Activated CD8-positive, alpha-beta memory T cell treated with anti-CD3 and anti-CD28 coated beads, Interleukin-2, amount 50 U/mL, for 24 hours (primary cell): ENCODE data around the gene MEGF10.

Experiments used
- DNase-seq: peaks from one replicate; pipeline ENCODE4 v3.0.0-alpha.2; 2020; ENCODE audit errors: extremely low read depth

The MEGF10 gene

DNA sequence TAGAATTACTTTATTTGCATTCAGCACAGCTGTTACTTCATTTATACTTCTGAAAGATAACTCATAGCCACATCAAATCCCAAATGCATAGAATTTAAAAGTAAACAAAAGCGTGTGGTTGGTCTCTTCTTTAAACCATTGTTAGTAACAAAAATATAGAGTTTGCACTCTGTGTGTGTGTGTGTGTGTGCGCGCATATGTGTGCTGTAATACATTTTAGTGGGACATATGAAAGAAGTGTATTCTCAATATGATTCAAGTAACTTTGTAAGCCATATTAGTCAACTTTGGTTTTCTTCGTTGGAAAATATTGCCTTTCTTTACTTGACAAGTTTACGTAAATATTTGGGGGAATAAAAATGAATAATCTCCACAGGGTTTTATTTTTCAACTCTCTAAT, 120.8 kb downstream of the MEGF10 start:
- no peak for DNase-seq

DNA sequence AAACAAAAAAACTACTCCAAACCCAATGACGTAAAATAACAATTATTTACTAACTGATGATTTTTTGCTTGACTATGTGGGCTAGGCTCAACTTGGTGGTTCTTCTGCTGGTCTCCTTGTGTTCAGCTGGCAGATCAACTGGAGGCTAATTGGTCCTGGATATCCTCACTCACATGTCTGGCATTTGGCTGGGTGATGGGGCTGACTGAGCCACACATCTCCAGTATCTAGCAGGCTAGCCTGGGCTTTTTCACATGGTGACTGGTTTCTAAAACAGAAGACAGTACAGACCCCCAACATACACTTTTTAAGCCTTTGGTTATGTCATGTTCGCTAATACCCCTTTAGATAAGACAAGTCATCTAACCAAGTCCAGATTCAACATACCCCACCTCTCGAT, 122.1 kb downstream of the MEGF10 start:
- DNase-seq, result no peak

DNA sequence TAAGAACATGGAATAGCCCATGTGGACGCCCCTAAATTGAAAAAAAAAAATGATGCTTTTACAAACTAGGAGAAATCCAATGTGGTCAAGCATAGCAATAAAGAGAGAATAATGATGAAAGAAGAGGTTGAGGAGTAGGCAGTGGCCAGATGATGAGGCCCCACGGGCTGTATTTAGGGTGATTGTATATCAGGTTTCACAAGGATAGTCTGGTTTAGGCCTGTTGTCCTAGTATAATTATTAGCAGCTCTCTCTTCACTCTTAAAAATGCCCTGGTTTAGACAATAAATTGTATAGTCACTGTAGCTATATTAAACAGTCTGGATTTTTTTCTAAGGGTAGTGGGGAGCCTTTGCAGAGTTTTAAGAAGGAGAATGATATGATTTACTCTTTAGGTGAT, 124.4 kb downstream of the MEGF10 start:
- DNase-seq, result no peak

DNA sequence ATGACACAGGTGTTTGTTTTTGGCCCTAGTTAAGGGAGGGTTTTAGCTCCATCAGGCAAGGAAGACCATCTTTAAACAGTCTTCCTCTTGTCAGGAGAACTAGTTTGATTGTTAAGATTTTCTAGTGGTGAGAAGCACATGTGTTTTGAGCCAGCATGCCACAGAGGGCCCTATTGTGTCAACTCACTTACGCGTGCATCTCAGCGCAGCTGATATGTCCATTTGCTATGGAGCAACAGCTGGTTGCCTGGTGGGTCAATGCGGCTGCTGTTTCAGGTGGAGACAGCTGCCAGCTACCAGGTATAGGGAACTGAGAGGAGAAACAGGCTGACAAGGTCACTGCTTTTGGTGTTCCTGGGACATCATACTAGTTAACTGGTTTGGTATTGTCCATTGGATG, 126.3 kb downstream of the MEGF10 start:
- DNase-seq, result no peak

DNA sequence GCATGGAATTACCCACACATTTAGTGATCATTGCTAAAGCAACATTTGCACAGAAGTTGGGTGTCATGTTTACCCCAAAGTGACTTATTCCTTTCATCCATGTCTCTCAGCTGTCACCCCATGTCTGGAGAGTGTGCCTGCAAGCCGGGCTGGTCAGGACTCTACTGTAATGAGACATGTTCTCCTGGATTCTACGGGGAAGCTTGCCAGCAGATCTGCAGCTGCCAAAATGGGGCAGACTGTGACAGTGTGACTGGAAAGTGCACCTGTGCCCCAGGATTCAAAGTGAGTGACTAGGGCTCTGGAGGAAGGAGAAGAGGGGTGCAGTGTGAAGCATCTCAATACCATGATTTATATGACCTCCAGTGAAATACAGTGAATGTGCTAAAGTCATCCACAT, 126.9 kb downstream of the MEGF10 start:
- no peak for DNase-seq

DNA sequence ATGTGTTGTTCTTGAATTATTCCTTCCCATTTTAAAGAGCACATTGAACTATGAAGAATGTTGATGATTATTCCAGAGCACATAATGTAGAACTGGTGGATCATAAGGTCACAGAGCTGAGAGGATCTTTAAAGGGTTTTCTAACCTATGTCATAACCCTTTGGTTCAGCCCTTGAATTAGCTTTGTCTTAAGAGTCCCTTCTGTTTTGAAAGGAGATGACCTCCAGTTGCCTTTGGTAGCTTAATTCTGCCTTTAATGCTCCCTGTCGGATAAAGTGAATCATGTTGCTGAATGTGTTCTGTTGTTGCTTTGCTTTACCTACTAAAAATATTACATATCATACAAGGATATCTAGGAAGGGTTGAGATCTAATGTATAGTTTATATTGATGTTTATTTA, 127.8 kb downstream of the MEGF10 start:
- no peak for DNase-seq

DNA sequence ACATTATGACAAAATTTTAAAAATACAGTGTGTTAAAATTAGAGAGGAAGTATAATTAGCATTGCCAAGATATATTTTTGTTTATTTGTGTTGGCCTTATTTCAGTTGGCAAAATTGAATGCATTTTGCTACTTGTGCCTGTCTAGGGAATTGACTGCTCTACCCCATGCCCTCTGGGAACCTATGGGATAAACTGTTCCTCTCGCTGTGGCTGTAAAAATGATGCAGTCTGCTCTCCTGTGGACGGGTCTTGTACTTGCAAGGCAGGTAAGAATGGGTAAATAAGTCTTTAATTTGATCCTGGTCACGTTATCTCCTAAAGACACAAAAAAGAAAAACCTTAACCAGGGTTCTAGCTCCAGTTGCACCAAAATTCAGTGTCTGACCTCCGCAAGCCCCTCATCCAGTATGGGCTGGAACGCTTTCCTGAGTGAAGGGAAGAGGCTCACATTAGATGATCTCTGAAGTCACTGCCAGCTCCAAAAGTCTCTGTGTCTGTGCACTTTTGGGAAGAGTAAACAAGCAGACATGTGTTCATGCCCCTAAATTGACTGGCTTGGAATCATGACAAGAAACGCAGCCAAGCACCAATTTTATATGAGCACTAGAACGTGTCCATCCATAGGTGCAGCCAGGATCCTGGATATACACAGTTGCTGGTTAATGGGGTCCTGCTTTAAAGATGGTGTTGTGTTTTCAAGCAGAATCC, 128.5 kb downstream of the MEGF10 start:
- no peak for DNase-seq

DNA sequence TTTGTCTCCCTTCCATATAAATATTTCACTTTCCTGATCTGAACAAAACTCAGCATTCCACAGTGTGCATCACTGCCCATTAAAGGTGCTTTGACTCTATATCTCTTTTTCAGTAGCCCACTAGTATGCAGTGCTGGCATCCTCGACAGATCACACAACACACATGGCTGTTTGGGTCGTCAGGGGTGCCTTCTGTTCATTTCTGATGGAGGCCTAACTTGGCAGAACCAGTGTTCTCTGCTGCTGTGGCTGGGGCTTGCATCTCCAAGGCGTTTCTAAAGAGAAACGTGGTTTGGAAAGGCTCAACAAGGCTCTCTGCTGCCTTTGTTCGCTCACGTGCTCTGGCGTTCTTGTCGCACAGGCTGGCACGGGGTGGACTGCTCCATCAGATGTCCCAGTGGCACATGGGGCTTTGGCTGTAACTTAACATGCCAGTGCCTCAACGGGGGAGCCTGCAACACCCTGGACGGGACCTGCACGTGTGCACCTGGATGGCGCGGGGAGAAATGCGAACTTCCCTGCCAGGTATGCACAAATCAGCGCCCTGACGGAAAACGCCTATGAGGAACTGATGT, 129.2 kb downstream of the MEGF10 start:
- no peak for DNase-seq

DNA sequence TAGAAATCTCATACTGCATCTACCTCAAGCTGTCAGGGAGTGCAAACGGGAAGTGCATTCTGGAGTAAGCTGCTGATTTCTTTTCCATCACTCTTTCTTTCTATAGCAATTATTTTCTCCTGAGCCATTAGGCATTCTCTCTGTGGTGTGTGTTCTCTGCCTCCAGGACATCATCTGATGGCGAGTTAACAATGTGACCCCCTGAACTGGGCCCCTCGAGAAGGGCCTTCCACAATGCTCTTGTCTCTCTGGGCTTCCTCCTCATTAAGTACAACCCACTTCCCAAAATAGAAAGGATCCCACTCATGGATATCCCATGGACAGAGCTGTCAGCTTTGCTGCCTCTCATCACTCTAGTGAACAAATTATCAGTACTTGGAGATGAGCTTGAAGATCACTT, 130.2 kb downstream of the MEGF10 start:
- DNase-seq, result no peak

DNA sequence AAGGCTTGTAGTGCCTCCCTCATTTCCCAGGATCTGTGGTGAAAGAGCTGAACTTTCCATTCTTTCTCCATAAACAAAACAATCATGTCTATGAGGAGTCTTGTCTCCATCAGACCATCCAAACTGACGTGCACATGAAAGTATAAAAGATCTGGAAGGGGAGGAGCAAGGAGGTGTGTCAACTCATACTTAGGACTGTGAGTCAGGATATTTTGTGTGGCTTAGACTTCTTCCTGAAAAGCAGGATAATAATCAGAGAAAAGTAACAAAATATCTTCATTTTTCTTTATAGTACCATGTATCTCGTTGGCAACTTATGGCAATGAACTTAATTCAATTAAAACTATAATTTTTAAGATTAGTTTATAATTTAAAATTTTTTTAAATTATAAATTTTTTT, 130.9 kb downstream of the MEGF10 start:
- no peak for DNase-seq

DNA sequence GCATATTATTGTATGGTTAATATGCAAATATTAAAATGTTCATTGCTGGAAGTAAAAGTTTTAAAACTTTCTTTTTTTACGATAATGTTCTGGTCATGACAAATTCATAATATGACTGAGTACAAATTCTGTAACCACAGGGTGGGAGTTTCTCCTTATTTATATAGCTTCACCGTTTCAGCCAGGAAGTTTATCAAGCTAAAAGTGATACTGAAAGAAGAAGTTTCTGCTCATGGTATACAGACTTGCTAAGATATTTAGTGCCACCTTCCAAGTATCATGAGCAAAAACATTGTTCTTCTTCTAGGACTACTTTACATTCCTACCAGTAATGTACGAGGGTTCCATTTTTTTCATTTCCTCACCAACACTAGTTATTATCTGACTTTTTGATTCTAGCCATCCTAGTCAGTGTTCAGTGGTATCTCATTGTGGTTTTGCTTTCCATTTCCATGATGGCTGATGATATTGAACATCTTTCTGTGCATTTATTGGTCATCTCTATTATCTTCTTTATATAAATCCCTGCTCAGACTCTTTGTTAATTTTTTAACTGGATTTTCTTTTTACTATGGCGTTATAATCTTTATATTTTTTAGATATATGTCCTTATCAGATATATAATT, 132.7 kb downstream of the MEGF10 start:
- no peak for DNase-seq

DNA sequence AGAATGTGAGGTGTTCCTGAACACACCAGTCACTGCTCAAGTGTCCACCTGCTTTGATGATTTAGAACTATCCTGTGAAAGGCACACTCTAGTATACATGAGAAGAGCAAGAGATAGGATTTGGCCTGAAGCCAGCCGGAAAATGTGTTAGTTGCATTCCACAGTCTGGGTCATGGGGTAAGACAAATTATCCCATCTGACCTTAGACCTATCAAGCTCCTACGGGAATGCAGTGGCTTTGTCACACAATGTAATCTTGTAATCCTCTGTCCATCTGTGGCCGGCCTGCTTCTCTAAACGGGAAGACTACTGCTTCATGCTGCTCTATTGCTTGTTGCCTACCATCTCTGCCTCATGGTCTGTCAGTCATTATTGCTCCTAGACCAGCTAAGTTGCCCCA, 134.4 kb downstream of the MEGF10 start:
- no peak for DNase-seq

DNA sequence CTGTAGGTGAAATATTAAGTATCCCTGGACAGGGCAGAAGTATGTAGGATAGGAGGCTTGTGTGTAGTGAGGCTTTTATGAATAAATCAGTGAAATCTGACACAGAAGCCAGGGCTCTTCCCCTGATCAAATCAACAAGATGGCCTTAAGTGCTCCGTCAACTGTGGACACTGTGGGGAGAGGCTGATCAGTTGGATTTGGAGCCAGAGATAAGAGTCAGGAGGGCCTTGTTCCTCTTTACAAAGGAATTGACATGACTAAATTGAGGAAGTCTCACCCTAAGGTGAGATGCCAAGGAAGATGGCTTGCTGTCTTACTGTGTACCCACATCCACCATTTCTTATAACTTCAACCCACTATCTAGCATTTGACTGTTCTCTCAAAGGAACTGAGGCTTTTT, 135.3 kb downstream of the MEGF10 start:
- no peak for DNase-seq

DNA sequence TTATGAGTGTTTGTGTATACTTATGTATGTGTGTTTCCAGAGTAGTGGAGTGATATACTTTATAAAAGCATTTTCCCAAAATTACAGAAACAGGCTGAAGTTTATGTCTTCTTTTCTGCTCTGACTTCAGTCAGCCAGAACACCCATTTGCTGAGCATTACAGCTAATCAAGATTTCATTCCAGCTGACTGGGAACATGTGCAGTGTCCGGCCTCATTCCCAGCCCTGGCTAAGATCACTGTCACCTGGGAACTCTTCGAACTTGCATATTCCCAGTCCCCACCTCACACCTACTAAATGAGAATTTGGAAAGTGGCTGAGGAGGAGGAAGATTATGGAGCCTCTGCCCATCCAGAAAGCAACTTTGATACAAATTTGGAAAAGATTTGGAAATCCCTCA, 136.1 kb downstream of the MEGF10 start:
- no peak for DNase-seq

DNA sequence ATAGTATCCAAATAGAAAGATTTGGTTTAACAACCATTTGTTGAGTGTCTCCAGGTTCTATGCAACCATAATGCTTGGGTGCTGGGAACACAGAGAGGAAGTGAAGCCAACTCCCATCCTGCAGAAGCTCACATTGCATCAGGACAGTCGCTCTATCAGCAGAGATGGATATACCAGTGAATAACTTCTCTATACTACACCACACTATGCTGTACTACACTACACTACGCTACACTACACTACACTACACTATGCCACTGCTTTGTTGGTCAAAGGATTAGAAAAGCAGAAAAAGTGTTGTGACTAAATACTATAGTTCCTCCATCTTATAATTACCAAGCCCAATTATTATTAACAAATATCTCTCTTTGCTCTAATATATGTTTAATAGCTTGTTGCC, 137.7 kb downstream of the MEGF10 start:
- DNase-seq, result no peak

DNA sequence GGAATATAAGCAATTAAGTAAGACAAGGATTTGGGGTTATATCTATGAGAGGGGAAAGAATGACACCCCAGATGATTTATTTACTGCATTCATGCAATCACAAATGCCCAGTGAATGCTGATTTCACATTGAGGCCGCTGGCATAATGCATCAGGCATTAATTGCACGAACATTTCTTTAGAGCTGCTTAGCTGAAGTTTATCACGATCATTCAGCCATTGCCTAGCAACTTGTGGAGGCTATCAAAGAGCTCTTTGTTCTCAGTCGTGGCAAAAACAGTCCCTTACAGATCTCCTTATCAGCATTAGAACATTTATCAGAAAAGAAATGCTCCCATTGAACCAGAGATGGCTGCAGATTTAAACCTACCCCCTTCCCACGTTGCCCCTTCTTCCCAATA, 138.2 kb downstream of the MEGF10 start:
- DNase-seq, result no peak

DNA sequence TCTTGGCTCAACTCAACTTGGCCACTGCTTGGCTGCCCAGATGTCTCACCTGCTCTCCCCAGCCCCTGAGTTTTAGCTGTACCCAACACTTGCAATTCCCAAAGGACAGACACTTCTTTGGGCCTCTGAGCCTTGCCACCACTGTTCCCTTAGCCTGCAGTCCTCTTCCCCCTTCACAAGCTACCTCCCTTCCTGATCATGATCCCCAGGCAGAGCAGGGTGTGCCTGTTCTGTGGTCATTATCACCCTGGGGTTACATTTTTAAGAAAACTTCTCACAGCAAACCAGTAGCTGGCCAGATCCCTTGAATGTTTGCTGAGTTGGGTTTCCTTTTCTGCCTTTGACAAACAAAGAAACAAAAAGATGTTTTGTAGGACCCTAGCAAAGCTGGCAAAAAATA, 139.3 kb downstream of the MEGF10 start:
- DNase-seq, result no peak

DNA sequence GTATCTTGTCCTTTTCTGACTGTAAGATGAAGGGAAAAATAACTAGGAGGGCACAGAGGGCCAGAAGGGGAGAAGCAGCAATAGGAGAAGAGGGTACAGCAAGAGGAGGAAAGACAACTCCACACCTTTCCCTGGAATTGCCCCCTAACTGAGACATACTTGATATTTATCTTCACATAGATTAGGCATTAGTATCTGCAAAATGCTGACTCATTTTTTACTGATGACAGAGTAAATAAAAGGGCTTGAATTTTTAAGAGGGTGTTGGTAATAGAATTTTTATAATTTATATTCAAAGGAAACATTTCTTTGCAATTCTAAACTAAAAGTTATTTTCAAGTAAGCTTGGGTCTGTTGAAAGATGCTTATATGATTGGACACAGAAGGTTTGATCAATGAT, 140.0 kb downstream of the MEGF10 start:
- DNase-seq, result no peak

DNA sequence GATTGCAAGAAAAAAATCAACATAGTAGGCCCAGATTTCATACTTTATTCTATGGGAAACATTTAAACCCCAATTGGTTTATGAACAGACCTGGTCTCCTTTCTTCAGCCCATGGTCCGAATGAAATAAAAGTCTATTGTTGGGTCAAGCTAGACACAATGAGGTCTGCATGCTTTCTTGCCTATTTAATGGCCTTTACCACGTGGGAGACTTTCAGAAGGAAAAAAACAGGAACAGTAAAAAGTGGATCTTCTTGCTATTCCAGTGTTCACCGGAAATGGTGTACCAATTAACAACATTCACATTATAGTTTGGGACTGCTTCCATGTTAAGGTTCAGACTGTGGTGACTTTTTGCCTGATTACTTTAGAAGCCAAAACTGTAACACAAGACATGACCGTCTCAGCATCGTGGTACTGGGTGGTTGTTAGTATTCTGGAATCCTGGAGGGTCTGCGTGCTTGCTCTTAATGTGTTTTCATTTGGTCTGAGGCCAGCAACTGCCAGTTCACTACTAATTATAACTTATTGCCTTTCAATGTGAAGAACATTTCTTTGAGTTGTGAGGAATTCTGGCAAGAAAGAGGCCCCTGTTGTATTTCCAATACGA, 141.5 kb downstream of the MEGF10 start:
- no peak for DNase-seq

DNA sequence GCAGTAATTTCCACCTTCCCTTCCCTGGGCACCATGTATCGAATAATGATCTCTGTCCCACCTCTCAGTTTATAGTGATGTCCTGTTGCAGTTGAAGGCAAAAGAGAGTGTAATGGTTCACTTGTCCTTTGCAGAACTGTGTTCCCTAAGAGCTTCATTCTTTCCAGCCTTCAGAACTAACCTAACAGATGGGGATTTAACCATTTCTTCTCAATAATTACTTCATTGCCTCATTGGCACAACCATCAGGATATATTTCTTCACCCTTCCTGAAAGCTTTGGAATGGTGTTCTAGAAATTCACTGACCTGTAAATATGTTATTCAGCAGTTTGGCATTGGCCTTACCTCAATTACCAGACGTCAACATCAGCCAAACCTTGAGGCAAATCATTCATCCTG, 142.9 kb downstream of the MEGF10 start:
- no peak for DNase-seq

DNA sequence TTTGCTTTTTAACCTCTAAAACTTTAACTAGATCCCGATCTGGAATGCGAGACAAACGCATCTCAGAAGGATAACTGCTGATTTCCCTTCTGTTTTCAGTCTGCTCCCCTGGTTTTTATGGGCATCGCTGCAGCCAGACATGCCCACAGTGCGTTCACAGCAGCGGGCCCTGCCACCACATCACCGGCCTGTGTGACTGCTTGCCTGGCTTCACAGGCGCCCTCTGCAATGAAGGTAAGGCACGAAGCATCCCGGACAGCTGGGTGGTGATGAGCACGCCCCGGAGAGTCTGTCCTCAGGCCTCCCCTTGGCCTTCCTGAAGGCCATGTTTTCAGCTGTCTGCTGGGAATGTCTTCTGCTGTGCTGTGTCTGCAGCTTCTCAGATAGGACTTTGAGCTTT, 144.0 kb downstream of the MEGF10 start:
- DNase-seq, result no peak

DNA sequence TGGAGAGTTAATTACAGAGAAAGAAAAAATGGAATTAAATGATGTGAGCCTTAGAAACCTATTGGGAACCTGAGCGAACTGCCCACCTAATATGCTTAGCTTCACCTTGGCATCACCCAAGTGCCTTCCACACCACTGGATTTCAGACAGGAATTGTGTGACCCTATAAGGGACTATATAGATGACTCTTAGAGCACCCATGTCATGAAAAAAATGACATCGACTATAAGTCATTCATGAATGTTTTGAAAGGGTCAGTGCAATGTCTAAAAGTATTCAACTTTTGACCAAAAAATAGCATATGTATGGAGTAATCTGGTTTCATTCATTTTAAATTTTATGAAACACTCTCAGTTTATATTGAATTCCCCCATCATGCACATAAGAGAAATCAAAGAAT, 145.2 kb downstream of the MEGF10 start:
- no peak for DNase-seq

DNA sequence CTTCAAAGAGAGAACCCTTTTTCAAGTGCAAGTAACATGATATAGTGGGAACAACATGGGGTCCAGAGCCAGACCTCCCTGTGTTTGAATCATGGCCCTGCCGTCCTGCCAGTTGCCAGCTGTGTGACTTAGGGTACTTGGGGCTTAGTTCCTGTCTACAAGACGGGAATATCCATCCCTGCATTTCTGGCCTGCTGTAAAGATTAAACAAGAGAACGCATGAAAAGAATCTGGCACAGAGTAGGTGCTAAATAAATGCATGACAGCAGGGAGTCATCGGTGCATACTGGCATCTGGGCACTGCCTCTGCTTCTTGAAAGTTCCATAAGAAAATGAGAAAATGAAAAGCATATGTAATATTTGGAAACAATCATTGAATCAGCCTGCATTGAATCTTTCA, 149.0 kb downstream of the MEGF10 start:
- DNase-seq, result no peak
